ENCODE measurements around the gene AIPL1.

DNA sequence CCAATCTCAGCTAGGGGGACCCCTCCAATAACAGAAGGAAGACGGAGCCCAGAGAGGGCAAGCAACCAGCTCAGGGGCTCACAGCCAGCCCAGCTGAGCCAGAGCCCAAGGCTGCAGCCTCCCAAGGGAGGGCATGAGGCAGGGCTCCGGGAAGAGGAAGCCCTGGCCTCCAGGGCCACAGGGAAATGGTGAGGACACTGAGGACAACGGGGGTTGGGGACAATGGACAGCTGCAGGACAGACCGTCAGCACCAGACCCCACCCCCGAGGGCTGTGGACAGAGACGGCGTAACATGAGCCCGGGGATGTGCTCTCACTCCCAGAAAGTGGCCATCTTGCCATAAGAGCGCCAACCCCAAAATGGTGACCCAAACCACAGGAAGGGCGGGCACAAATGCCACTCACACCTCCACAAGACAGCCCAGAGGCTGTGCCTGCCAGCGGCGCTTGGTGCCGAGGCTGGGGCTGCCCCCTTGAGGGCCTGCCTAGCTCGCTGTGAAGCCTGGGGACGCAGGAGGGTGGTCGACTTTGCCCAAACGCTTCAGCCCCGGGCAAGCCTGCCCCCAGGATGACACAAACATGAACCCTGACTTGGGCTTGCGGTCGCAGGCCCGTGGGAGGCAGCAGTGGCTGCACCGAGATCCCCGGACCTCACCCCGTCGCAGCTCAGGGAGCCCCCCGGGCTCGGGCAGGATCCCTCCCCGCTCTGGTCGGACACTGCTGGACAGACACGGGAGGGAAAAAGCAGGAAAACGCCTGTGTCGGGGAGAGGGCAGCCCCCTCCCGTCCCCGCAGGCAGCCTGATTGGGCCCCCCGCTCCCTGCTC, 19.8 kb upstream of the AIPL1 start:
- TF ChIP-seq, protein P1, sequence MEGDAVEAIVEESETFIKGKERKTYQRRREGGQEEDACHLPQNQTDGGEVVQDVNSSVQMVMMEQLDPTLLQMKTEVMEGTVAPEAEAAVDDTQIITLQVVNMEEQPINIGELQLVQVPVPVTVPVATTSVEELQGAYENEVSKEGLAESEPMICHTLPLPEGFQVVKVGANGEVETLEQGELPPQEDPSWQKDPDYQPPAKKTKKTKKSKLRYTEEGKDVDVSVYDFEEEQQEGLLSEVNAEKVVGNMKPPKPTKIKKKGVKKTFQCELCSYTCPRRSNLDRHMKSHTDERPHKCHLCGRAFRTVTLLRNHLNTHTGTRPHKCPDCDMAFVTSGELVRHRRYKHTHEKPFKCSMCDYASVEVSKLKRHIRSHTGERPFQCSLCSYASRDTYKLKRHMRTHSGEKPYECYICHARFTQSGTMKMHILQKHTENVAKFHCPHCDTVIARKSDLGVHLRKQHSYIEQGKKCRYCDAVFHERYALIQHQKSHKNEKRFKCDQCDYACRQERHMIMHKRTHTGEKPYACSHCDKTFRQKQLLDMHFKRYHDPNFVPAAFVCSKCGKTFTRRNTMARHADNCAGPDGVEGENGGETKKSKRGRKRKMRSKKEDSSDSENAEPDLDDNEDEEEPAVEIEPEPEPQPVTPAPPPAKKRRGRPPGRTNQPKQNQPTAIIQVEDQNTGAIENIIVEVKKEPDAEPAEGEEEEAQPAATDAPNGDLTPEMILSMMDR (IDR thresholded peaks at IDR 0.05) = no peak
- TF ChIP-seq EP300 (IDR thresholded peaks at IDR 0.05) = no peak
